Panc1 (cell line): ENCODE results near the gene FJX1.

Experiments
- CTCF ChIP-seq: fragments of 450-650 bp; IDR thresholded peaks from 2 replicates; pipeline ENCODE4 v1.5.1; 2017; ENCODE audit warnings: mild to moderate bottlenecking
- POLR2AphosphoS5 ChIP-seq: IDR thresholded peaks from 2 replicates; pipeline ENCODE4 v1.6.1; 2012; ENCODE audit warnings: mild to moderate bottlenecking, low read depth, low read length, moderate library complexity

- TF ChIP-seq POLR2AphosphoS5 (no peak), CTCF (no peak)
These were observed 38.5 kb upstream of the FJX1 start for GRCh38 chr11:35579557-35580396.
